Measurements from ENCODE around the gene DMRTC1. TPM values are rescaled to one million over a fixed set of nuclear protein-coding genes. Genes with fewer than 3 reads are reported as not detected.
"Not testable (repeated sequence)": the region's sequence is repeated elsewhere in the genome, so short reads cannot be mapped to it uniquely, and the experiment has no call there.

DMRTC1 gene
- total and polyA plus RNA-seq, 2 of the 8 experiments (the other 6 are each of a cell fraction or from before 2014, with no cell fraction given): not detected

DNA sequence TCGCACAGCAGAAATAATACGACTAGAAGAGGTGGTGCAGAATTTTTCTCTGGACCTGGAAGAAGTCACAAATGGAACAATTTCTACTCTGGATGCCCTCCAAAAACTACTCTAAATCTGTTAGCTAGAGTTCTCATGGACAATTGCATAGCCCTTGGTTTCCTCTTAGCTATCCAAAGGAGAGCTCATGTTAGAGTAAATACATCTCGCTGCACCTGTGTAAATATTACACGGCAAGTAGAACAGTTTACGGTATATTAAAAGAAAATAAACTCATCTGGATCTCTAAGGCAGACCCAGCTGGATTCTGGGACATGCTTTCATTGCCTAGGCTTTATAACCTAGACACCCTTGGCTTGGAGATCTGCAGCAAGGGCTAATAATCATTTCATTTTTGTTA lies 28.2 kb upstream of the DMRTC1 start:
- H3K4me3 ChIP-seq (ENCODE audit: extremely low read depth in 1 of 4, insufficient read depth in 2 of 4, low read depth in 3 of 4, low read length in 4 of 4); H2BK5ac ChIP-seq (ENCODE audit: low read depth, low read length); H2BK120ac ChIP-seq (replicated peaks; ENCODE audit: low read depth, low read length); H3K9ac ChIP-seq (replicated peaks in 1 of 4; ENCODE audit: extremely low read depth in 1 of 4, low read depth in 3 of 4, low read length in 3 of 4); H3K4me1 ChIP-seq (replicated peaks in 1 of 4; ENCODE audit: control insufficient read depth in 3 of 4, insufficient read depth in 4 of 4, low read length in 3 of 4); H2AK5ac ChIP-seq (ENCODE audit: low read depth, low read length); CTCF ChIA-PET (ENCODE audit: partially characterized antibody); H3K79me2 ChIP-seq (ENCODE audit: control insufficient read depth in 1 of 2, insufficient read depth in 2 of 2, low read length in 2 of 2); H4K5ac ChIP-seq (ENCODE audit: insufficient read length, low read depth, low read length); H2AFZ ChIP-seq (ENCODE audit: low read length); H3K36me3 ChIP-seq (ENCODE audit: control insufficient read depth in 2 of 4, insufficient read depth in 4 of 4, low read length in 3 of 4); POLR2A ChIA-PET (ENCODE audit: partially characterized antibody); FAIRE-seq; H3K27me3 ChIP-seq (replicated peaks in 1 of 4; ENCODE audit: control insufficient read depth in 3 of 4, extremely low read depth in 1 of 4, insufficient read depth in 3 of 4, low read length in 3 of 4); DNase-seq (ENCODE audit: low read depth in 1 of 2, low spot score in 2 of 2); H4K91ac ChIP-seq (replicated peaks; ENCODE audit: insufficient read length, low read length); H4K8ac ChIP-seq (ENCODE audit: extremely low read depth, insufficient read depth, low read length); H2BK15ac ChIP-seq (ENCODE audit: low read length); H4K20me1 ChIP-seq (replicated peaks in 1 of 2; ENCODE audit: control insufficient read depth in 1 of 2, insufficient read depth in 2 of 2, low read length in 2 of 2); H3K9me3 ChIP-seq (ENCODE audit: insufficient read depth in 2 of 2, low read depth in 1 of 2, low read length in 1 of 2); H2BK12ac ChIP-seq (ENCODE audit: low read depth, low read length); H3K4ac ChIP-seq (replicated peaks; ENCODE audit: insufficient read length, low read depth, low read length); H3K27ac ChIP-seq (ENCODE audit: low read depth, low read length); H3K14ac ChIP-seq (ENCODE audit: insufficient read length); H2BK20ac ChIP-seq (ENCODE audit: low read length); H3K23me2 ChIP-seq (ENCODE audit: low read depth, low read length); H3K79me1 ChIP-seq (ENCODE audit: low read depth, low read length); H3K18ac ChIP-seq (ENCODE audit: extremely low read depth, low read length); H3K4me2 ChIP-seq (ENCODE audit: insufficient read depth in 1 of 2, low read depth in 2 of 2, low read length in 2 of 2); H3K56ac ChIP-seq (replicated peaks; ENCODE audit: insufficient read length, low read depth, low read length); H3K23ac ChIP-seq (ENCODE audit: insufficient read length): not testable (repeated sequence)
- WGBS, 2 experiments (ENCODE audit: extremely low coverage in 1 of 2, insufficient coverage in 1 of 2, insufficient read length in 1 of 2, insufficient replicate concordance in 2 of 2, low coverage in 1 of 2, low lambda C conversion rate in 2 of 2, missing lambda C conversion rate in 1 of 2): no CpG with 5 or more reads among the region's 5 CpGs

DNA sequence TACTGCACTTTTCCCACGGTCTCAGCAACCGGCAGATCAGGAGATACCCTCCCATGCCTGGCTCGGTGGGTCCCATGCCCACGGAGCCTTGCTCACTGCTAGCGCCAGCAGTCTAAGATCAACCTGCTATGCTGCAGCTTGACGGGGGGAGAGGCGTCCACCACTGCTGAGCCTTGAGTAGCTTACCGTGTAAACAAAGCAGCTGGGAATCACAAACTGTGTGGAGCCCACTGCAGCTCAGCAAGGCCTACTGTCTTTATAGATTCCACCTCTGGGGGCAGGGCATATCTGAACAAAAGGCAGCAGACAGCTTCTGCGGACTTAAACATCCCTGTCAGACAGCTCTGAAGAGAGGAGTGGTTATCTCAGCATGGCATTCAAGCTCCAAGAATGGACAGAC lies 16.3 kb upstream of the DMRTC1 start:
- H2AFZ ChIP-seq (ENCODE audit: low read length); FAIRE-seq; H3K4ac ChIP-seq (replicated peaks; ENCODE audit: insufficient read length, low read depth, low read length): not testable (repeated sequence)

More for the DNA sequence above, 16.3 kb upstream of the DMRTC1 start:
- H2BK20ac ChIP-seq (ENCODE audit: low read length); H4K91ac ChIP-seq (replicated peaks; ENCODE audit: insufficient read length, low read length); H4K20me1 ChIP-seq (replicated peaks in 1 of 2; ENCODE audit: control insufficient read depth in 1 of 2, insufficient read depth in 2 of 2, low read length in 2 of 2); H3K4me1 ChIP-seq (replicated peaks in 1 of 4; ENCODE audit: control insufficient read depth in 3 of 4, insufficient read depth in 4 of 4, low read length in 3 of 4); H3K56ac ChIP-seq (replicated peaks; ENCODE audit: insufficient read length, low read depth, low read length); H4K5ac ChIP-seq (ENCODE audit: insufficient read length, low read depth, low read length); H3K23ac ChIP-seq (ENCODE audit: insufficient read length); H3K23me2 ChIP-seq (ENCODE audit: low read depth, low read length); H2BK120ac ChIP-seq (replicated peaks; ENCODE audit: low read depth, low read length); H4K8ac ChIP-seq (ENCODE audit: extremely low read depth, insufficient read depth, low read length); DNase-seq (ENCODE audit: low read depth in 1 of 2, low spot score in 2 of 2); H2BK15ac ChIP-seq (ENCODE audit: low read length); H2BK12ac ChIP-seq (ENCODE audit: low read depth, low read length); H3K27ac ChIP-seq (ENCODE audit: low read depth, low read length); H3K18ac ChIP-seq (ENCODE audit: extremely low read depth, low read length); CTCF ChIA-PET (ENCODE audit: partially characterized antibody); H3K9ac ChIP-seq (replicated peaks in 1 of 4; ENCODE audit: extremely low read depth in 1 of 4, low read depth in 3 of 4, low read length in 3 of 4); H2BK5ac ChIP-seq (ENCODE audit: low read depth, low read length); H3K4me3 ChIP-seq (ENCODE audit: extremely low read depth in 1 of 4, insufficient read depth in 2 of 4, low read depth in 3 of 4, low read length in 4 of 4); H3K36me3 ChIP-seq (ENCODE audit: control insufficient read depth in 2 of 4, insufficient read depth in 4 of 4, low read length in 3 of 4); H3K9me3 ChIP-seq (ENCODE audit: insufficient read depth in 2 of 2, low read depth in 1 of 2, low read length in 1 of 2); H3K14ac ChIP-seq (ENCODE audit: insufficient read length); H3K4me2 ChIP-seq (ENCODE audit: insufficient read depth in 1 of 2, low read depth in 2 of 2, low read length in 2 of 2); H2AK5ac ChIP-seq (ENCODE audit: low read depth, low read length); POLR2A ChIA-PET (ENCODE audit: partially characterized antibody); H3K27me3 ChIP-seq (replicated peaks in 1 of 4; ENCODE audit: control insufficient read depth in 3 of 4, extremely low read depth in 1 of 4, insufficient read depth in 3 of 4, low read length in 3 of 4); H3K79me2 ChIP-seq (ENCODE audit: control insufficient read depth in 1 of 2, insufficient read depth in 2 of 2, low read length in 2 of 2); H3K79me1 ChIP-seq (ENCODE audit: low read depth, low read length): not testable (repeated sequence)
- WGBS, 2 experiments (ENCODE audit: extremely low coverage in 1 of 2, insufficient coverage in 1 of 2, insufficient read length in 1 of 2, insufficient replicate concordance in 2 of 2, low coverage in 1 of 2, low lambda C conversion rate in 2 of 2, missing lambda C conversion rate in 1 of 2): no CpG with 5 or more reads among the region's 9 CpGs

Measured in H1 (cell line).